Coronary artery (tissue), 2 donors: ENCODE data around the gene PCDH17.

Experiments used
- DNase-seq: peaks from one replicate; pipeline ENCODE4 v3.0.0-alpha.2; 2017; ENCODE audit warnings: low spot score
- H3K27ac ChIP-seq, 2 donors: fragments of 200-600 bp; sonication (generic); one replicate each; pipeline ENCODE4 v1.5.1; 2016 to 2019
- H3K4me3 ChIP-seq: fragments of 200-600 bp; sonication (generic); 2 replicates; pipeline ENCODE4 v1.5.1; 2016; ENCODE audit warnings: mild to moderate bottlenecking, moderate library complexity
- CTCF ChIP-seq: fragments of 200-600 bp; sonication (generic); IDR thresholded peaks from one replicate; pipeline ENCODE4 v1.5.1; 2019; ENCODE audit warnings: antibody characterized with exemption

Gene PCDH17

GRCh38 chr13:57653229-57653989 is 21.9 kb downstream of the PCDH17 start:
- H3K4me3 ChIP-seq: no peak overlapping the region
- no peak for DNase-seq
- TF ChIP-seq CTCF: no peak
- H3K27ac ChIP-seq: no peak overlapping the region

DNA sequence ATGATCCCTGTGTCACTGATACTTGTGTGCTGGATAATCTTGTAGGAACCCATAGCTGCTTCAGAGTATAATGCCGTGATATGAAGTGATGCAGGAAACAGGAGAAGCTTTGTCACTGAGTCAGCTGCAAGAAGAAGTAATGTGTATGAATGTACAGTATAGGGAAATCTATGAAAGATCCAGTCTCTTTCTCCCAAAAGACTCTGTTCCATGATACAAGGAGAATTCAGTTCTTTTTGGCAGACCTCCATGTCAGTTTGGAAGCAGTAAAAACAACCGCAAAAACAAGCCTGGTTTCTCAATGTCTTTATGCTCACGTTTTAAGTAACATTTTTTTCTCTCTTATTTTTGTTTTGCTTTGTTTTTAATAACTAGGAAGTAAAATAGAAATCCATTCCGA is 33.9 kb downstream of the PCDH17 start:
- H3K4me3 ChIP-seq: no peak overlapping the region
- H3K27ac ChIP-seq: no peak overlapping the region
- no peak for DNase-seq
- TF ChIP-seq CTCF: no peak

DNA sequence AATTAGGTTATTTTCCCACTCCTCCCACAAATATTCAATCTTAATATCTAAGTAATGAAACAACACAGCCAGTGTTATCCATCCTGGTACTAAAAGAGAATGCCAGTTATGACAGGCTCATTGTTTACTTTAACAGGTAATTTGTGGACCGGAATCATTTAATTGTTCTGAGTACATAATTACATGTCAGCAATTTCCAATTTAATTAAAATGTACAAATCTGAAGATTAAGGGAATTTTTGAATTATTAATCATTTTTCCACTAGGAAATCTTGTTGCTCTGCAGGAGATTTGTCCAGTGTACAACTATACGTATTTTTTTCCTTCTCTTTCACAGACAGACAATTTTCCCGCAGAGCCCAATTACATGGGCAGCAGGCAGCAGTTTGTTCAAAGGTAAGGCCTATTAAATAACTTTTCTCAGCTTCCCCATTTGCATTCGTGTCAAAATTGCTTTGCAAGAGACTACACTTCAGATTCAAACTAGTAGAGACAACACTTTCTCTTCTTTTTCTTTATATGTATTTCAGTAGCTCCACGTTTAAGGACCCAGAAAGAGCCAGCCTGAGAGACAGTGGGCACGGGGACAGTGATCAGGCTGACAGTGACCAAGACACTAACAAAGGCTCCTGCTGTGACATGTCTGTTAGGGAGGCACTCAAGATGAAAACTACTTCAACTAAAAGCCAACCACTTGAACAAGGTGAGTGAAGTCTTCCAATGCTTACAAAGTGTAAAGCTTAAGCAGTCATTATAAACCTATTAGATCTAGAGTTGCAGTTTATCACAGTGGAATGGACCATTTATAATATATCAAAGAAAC is 34.8 kb downstream of the PCDH17 start:
- H3K4me3 ChIP-seq: no peak overlapping the region
- no peak overlapping the region for H3K27ac ChIP-seq
- no peak for TF ChIP-seq CTCF
- DNase-seq: no peak

DNA sequence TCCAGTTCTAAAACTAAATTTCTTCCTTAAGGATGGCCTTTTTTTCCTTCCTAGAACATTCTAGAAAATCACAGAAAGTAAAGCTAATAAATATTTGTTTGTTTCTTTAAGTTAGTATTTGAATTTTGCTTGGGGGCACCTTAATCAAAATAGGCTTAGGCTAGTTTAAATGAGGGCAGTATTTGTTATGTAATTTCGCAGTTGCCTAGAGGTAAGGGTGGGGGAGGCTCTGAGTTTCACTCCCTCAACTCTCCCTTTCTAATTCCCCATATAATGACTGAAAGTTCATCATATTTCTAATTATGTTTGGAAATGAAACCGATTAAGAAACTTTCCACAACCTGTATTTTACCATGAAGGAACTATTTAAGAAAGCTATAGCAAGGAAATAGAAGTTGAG is 40.6 kb downstream of the PCDH17 start:
- TF ChIP-seq CTCF: no peak
- DNase-seq: no peak
- Histone ChIP-seq H3K27ac (no peak overlapping the region), H3K4me3 (no peak overlapping the region)

DNA sequence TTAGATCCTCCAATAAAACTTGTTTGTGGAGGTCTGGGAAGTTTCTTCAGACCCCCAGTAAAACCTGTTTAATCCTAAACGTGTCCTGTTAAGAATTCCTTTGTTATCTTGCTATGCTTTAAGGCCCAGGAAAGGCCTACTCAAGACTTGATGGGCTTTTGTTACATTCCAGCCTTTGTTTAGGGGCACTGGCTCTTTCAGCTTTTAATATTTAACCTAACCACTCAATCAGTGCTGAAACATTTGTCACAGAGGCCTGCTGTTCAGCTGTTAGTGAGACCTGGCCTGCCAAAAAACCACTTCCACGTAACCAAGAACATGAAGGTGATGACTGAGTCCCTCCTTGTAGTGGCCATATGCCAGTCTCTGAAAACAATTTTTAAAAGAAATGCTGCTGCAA is 41.7 kb downstream of the PCDH17 start:
- Histone ChIP-seq H3K4me3 (no peak overlapping the region), H3K27ac (no peak overlapping the region)
- no peak for DNase-seq
- no peak for TF ChIP-seq CTCF

DNA sequence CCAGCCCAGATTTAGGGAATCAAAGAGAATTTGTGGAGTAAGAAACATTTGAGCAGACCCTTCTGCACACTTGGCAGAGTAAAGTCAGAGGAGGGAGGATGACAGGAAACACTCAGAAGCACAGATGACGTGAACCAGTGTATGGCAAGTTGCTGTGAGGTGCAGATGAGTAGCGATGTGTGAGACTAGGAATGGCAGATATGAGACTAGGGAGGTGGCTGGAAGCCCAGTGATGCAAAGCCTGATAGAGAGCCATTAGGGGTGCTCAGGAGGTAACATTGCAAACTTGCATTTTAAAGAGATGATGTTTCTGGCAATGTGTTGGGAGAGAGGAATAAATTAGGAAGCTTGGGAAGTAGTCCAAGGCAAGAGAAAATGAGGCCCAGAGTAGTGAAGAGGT is 44.0 kb downstream of the PCDH17 start:
- no peak overlapping the region for H3K27ac ChIP-seq
- no peak for TF ChIP-seq CTCF
- no peak overlapping the region for H3K4me3 ChIP-seq
- no peak for DNase-seq

DNA sequence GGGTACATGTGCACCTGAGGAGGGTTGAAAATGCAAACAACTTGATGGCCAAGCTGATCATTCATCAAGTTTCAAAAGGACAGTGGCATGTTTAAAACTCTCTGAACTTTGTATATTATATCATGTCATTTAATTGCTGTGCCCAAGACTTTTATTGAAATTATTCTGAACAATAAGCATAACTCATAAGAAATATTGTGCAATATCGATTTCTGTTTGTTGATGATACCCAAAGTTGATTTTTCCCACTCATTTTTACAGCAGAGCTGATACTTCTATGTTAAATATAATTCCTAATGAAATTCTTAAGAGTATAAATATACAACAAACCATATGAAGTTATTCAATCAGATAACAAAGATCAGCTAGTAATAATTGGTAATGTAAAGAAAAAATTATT is 49.1 kb downstream of the PCDH17 start:
- no peak for DNase-seq
- no peak overlapping the region for H3K4me3 ChIP-seq
- no peak for TF ChIP-seq CTCF
- H3K27ac ChIP-seq: no peak overlapping the region
